Measurements from ENCODE around the gene MUC21.
"Not testable (repeated sequence)": the region's sequence is repeated elsewhere in the genome, so short reads cannot be mapped to it uniquely, and the experiment has no call there.

MUC21 gene

GRCh38 chr6:30983439-30983838 lies at the start of gene MUC21:
Gene MUC21 (plus strand): TSS chr6:30983718. CDS start chr6:30983959, 241 bp downstream.
- FAIRE-seq = no peak

DNA sequence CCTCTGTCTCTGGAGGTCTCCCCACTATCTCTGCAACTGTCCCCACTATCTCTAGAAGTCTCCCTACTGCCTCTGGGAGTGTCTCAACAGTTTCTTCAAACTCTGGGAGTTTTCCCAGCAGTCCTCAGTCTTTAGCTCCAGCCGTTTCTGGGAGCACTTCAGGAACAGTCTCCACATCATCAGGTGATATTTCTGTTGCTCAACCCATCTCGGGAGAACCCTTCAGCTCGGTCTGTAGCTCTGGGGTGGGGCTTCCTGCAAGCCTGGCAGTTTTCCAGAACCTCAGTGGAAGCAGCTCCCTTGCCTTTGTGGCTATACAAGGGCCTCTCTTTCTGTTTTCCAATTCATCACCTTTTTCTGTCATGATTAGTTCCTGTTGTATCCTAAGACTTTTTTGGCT lies 48.5 kb upstream of the MUC21 start:
- FAIRE-seq = no peak

GRCh38 chr6:30937265-30937664 lies 46.3 kb upstream of the MUC21 start:
- FAIRE-seq = no peak

DNA sequence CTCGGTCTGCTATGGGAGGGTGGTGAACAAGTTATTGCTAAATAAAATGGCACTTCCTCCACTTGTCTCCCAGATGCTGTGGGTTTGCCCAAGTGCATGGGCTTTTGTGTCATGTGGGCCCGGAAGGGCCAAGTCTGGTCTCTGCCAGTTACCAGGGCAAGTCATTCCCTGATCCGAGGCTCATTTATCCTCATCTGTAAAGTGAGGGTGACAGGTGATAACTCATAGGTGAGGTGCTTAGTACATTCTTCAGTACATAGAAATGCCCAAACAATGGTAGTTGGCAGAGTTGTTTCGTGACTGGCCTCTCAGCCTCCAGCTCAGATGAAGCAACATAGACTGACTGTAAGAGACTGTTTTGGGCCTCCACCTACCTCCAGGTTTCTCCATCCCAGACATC lies 44.8 kb upstream of the MUC21 start:
- FAIRE-seq = no peak

- FAIRE-seq = no peak
Measured at GRCh38 chr6:30939473-30939872, 44.0 kb upstream of the MUC21 start.

DNA sequence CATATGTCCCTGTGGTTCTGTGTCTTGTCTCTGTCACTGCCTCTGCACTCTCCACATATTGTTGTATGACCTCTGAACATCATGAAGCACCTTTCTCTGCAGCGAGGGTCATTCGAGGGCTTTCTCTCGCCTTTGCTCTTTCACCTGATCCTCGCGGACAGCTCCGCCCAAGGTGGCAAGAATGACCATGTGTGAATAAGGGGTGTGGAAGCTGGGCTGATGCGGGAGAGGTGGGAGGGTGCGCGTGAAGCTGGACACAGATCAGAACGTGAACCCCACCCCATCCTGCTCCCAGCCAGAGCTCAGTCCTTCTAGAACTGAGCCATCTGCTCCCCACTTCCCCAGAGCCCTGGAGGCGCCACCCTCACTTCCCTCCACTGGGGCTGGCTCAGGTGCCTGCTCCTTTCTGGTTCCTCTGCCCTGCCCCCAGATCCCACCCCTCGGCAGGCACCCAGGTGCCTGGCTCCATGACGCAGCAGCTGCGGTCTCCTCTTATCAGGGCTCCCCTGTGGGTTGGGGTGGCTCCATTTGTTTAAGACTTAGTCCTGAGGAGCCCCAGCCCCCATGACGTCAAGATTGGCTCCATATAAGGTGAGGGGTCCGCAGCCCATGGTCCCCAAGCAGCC lies 43.0 kb upstream of the MUC21 start, which contains the start of gene MUCL3:
TSS of gene MUCL3 (plus strand) at position 613 of the 626 bp plus-strand sequence. CDS start 27 bp downstream, outside the sequence.
- FAIRE-seq = no peak

DNA sequence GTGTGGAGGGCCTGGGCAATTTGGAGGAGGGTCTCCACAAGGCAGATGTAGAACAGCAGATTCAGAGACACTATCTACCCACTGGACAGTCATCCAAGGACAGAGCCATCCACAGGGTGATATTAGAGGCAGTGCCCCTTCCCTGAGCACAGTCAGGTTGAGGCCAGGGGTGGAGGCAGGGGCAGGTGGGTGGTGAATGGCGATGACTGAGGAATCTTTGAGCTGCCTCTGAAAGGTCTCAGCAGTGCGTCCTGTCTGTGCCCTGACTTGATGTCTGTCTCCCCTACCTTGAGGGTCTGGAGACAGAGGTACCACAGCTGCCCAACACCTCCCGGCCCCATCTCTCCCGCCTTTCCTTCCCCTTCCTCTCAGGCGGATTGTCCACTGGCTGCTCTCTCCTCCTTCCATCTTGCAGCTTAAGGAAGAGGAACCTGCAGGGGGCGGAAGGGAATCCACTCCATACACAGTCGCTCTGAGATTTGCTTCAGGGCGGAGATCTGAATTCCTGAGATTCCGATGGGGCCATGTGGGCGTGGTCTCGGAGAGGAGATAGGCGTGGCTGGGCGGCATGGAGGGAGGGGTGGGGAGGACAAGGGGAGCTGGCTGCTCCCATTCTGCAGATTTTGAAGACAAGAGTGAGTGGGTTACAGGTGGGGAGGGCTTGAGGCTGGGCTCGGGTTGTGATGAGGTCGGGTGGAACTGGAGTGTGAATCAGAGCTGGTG lies 41.0 kb upstream of the MUC21 start:
- no peak for FAIRE-seq

- no peak for FAIRE-seq
Measured at GRCh38 chr6:30944051-30944450, 39.5 kb upstream of the MUC21 start.

DNA sequence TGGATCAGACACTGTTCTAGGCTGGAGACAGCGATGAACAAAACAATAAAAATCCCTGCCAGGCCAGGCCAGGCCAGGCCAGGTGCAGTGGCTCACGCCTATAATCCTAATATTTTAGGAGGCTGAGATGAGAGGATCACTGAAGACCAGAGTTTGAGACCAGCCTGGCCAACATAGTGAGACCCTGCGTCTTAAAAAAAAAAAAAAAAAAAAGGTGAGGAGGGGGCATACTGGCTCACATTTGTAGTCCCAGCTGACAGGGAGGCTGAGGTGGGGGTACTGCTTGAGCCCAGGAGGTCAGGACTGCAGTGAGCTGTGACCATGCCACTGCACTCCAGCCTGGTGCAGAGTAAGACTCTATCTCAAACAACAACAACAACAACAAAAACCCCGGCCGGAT lies 38.2 kb upstream of the MUC21 start:
- no peak for FAIRE-seq

DNA sequence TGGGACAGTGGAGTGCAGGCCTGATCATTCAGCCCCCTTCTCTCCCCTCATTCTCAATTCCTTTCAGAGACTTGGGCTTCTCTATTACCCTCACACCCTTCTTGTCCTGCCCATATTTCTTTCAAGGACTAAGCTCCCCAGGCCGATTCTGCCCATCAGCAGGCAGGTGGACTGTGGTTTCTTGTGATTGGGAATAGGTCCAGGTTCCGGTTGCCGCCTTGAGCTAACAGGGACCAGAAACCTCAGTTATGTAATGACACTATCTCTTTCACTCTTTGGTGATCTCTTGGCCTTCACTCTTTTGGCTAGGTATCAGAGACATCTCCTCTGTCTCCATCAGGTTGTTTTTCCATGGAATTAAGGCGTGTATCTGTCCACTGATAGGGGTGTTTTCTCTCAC lies 36.3 kb upstream of the MUC21 start:
- no peak for FAIRE-seq

- no peak for FAIRE-seq
Measured at GRCh38 chr6:30948811-30949210, 34.7 kb upstream of the MUC21 start.

GRCh38 chr6:30951907-30952469 lies 31.5 kb upstream of the MUC21 start:
- no peak for FAIRE-seq

DNA sequence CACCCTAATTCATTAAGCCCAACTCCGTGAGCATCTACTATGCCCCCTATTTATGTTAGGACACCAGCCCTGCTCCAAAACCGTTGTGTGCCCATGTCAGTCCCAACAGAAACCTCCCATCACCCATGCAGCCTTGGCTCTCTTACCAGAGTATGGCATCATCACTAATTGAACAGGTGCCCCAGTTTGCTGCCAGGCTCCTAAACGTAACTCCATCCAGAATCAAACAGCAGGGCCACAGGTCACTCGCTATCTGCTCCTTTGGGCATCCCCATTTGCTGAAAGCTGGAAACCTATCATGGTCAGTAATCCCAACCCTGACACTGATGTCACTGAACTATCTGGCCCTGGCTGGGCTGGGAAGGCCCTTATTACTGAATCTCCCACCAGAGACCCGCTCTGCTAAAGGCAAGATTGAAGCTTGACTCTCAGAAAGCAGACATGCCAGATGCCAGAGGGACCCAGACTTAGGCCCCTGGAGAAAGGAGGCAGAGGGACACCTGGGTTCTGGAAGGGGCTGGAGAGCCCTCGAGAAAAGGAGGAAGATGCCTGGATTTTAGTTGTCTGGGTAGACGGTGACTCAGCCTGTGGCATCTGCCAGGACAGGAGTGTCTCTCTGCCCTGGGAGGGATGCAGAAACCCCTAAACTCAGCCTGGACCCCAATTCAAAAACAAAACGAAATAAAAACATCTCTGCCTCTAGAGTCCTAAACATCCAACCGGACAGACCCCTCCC lies 28.7 kb upstream of the MUC21 start:
- FAIRE-seq = no peak

GRCh38 chr6:30955367-30956042 lies 28.0 kb upstream of the MUC21 start:
- FAIRE-seq = no peak

- FAIRE-seq = no peak
Measured at GRCh38 chr6:30957716-30958115, 25.8 kb upstream of the MUC21 start.

DNA sequence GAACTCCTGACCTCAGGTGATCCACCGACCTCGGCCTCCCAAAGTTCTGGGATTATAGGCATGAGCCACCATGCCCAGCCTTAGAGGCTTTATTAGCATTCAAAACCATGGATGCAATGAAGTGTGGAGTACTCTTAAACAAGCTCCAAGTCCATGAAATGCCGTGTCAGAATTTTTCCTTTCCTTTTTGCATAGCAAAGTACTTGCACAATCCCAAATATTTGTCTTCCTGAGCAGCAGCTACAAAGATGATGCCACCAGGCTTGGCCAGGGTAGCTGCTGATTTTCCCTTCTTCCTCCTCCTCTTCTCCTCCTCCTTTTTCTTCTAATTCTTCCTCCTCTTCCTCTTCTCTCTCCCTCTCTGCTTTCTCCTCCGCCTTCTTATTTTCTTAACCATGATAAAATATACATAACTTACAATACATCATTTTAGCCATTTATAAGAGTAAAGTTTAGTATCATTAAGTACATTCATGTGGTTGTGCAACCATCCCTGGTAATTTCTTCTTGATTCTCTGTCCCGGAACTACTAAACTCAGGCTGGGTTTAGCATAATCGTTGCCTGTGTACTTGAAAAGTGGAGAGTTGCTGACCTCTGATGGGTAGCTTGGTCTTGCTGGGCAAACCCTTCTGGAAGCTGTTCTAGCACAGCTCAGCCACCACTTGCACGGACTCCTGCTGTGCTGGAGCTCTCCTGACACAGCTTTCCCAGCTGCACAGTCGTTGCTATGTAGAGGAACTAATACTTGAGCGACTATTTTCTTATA lies 22.4 kb upstream of the MUC21 start:
- FAIRE-seq = no peak

GRCh38 chr6:30962716-30963115 lies 20.8 kb upstream of the MUC21 start:
- FAIRE-seq = no peak

GRCh38 chr6:30963641-30964040 lies 19.9 kb upstream of the MUC21 start:
- FAIRE-seq = peak; percentile 56

GRCh38 chr6:30964075-30964474 lies 19.4 kb upstream of the MUC21 start:
- no peak for FAIRE-seq

GRCh38 chr6:30965140-30965601 lies 18.3 kb upstream of the MUC21 start:
- no peak for FAIRE-seq

DNA sequence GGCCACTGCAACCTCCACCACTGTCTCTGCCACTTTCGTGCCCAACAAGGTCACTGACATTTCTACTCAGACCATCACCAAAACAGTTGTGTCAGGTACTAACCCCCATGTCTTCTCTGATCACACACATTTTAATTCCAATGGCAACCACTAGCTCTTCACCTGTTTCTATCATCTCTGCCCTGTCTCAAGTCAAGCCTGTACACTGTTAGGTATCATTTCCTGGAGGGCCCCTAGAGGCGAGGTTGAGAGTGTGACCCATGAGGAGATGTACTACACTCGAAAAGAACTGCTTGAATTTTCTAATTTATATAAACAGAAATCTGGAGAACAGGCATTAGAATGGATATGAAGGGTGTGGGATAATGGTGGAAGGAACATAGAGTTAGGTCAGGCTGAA lies 17.4 kb upstream of the MUC21 start:
- FAIRE-seq = no peak

DNA sequence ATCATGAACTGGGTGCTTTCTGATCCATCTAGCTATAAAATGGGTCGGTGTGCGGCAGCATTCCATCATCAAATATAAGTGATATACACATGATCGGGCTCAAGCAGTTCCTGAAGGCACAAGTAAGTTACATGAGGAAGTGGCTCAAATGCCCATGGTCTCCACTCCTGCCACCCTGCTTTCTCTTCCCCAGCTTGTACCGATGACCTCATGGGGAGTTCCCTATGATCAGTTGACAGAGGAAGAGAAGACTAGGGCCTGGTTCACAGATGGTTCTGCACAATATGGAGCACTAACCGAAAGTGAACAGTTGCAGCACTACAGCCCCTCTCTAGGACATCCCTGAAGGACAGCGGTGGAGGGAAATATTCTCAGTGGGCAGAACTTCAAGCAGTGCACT lies 14.3 kb upstream of the MUC21 start:
- not testable (repeated sequence) for FAIRE-seq

Measured in islet of Langerhans (tissue), 1 donor.